NB4 (cell line): Measurements from ENCODE around the gene NGEF.
"Not testable (repeated sequence)": the region's sequence is repeated elsewhere in the genome, so short reads cannot be mapped to it uniquely, and the experiment has no call there.

Source experiments
- DNase-seq: peaks from one replicate; pipeline ENCODE4 v3.0.0; 2010; ENCODE audit warnings: low read depth
- H3K4me3 ChIP-seq: one replicate; pipeline ENCODE4 v1.5.1; 2011; ENCODE audit warnings: mild to moderate bottlenecking, low read depth, low read length, moderate library complexity
- MYC ChIP-seq: IDR thresholded peaks from 2 replicates; pipeline ENCODE4 v1.6.1; 2011; ENCODE audit warnings: low read depth, low read length
- POLR2A ChIP-seq: IDR thresholded peaks from 2 replicates; pipeline ENCODE4 v1.6.1; 2011; ENCODE audit warnings: mild to moderate bottlenecking; ENCODE audit not compliant: insufficient read length; ENCODE audit errors: extremely low read depth
- TF ChIP-seq, protein P1 (sequence below): IDR thresholded peaks from 2 replicates; pipeline ENCODE4 v1.6.1; 2011; ENCODE audit warnings: low read depth, low read length
- TF ChIP-seq, protein P2 (sequence below): IDR thresholded peaks from one replicate; pipeline ENCODE4 v1.5.1; 2012; ENCODE audit warnings: low read depth, low read length

Gene NGEF

DNA sequence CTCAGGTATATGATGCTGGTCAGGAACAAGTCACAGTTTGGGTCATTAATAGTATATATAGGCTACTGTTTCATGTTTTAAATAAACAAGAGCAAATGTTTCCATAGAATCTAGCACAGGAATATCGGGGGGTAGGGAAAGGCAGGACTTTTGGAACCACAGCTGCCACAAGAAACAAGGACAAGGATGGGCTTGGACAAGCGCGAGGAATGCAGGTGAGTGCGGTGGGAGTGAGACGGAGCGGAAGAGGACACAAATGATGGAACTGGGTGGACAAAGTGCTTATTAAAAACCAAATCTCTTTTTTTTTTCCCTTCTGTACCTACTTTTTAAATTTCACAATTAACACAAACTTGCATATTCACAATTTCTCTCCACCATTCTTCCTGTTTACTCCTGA, 93.9 kb downstream of the NGEF start:
- TF ChIP-seq POLR2A (no peak), MYC (no peak)
- TF ChIP-seq, protein P1, sequence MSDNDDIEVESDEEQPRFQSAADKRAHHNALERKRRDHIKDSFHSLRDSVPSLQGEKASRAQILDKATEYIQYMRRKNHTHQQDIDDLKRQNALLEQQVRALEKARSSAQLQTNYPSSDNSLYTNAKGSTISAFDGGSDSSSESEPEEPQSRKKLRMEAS: no peak
- H3K4me3 ChIP-seq: no peak overlapping the region
- DNase-seq: no peak

DNA sequence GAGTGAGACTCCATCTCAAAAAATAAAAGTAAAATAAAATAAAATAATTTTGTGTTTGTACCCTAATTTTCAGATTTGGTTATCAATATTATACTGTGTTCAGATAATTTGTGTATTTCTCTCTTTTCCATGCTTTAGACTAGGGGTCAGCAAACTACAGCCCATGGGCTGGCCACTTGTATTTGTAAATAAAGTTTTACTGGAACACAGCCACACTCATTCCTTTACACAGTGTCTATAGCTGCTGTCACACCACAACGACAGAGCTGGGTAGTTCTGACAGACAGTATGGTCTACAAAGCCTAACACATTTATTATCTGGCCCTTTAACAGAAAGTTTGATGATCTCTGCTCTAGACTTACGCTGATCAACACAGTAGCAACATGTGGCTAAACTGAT, 99.2 kb downstream of the NGEF start:
- DNase-seq: no peak
- TF ChIP-seq, protein P1: no peak
- TF ChIP-seq POLR2A (no peak), MYC (no peak)
- TF ChIP-seq, protein P2, sequence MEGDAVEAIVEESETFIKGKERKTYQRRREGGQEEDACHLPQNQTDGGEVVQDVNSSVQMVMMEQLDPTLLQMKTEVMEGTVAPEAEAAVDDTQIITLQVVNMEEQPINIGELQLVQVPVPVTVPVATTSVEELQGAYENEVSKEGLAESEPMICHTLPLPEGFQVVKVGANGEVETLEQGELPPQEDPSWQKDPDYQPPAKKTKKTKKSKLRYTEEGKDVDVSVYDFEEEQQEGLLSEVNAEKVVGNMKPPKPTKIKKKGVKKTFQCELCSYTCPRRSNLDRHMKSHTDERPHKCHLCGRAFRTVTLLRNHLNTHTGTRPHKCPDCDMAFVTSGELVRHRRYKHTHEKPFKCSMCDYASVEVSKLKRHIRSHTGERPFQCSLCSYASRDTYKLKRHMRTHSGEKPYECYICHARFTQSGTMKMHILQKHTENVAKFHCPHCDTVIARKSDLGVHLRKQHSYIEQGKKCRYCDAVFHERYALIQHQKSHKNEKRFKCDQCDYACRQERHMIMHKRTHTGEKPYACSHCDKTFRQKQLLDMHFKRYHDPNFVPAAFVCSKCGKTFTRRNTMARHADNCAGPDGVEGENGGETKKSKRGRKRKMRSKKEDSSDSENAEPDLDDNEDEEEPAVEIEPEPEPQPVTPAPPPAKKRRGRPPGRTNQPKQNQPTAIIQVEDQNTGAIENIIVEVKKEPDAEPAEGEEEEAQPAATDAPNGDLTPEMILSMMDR: no peak
- no peak overlapping the region for H3K4me3 ChIP-seq

DNA sequence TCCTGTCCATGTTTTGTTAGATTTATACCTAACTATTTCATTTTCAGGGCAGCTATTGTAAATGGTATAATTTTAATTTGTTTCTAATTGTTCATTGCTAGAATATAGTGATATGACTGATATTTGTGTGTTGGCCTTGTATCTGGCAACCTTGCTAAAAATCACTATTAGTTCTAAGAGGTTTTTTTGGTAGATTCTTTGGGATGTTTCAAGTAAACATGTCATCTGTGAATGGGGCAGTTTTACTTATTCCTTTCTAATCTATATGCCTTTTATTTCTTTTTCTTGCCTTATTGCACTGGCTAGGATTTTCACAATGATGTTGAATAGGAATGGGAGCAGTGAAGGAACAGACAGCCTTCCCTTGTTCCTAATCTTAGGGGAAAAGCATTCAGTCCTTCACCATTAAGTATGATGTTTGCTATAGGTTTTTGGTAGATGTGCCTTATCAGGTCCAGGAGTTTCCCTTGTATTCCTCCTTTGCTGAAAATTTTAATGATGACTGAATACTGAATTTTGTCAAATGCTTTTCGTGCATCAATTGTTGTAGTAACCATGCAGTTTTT, 101.3 kb downstream of the NGEF start:
- TF ChIP-seq, protein P1: no peak
- TF ChIP-seq POLR2A: no peak
- TF ChIP-seq MYC: no peak
- TF ChIP-seq, protein P2: no peak
- DNase-seq: no peak
- H3K4me3 ChIP-seq: no peak overlapping the region

DNA sequence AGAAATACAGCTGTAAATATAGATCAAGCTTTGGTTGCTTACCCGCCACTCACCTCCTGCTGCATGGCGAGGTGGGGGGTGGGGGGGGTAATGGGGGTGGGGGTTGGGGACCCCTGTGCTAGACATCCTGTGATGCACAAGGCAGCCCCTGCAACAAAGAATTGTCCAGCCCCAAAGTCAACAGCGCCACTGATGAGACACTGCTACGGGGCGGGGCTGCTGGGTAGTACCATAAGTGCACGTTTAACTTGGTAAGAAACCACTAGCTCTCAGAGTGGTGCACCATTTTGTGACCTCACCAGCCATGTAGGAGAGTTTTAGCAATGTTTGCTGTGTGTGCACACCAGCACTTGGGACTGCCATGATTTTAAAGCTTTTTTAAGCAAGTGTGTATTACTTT, 102.7 kb downstream of the NGEF start:
- H3K4me3 ChIP-seq: no peak overlapping the region
- DNase-seq: no peak
- TF ChIP-seq MYC (no peak), POLR2A (no peak)
- TF ChIP-seq, protein P2: no peak
- TF ChIP-seq, protein P1: no peak

DNA sequence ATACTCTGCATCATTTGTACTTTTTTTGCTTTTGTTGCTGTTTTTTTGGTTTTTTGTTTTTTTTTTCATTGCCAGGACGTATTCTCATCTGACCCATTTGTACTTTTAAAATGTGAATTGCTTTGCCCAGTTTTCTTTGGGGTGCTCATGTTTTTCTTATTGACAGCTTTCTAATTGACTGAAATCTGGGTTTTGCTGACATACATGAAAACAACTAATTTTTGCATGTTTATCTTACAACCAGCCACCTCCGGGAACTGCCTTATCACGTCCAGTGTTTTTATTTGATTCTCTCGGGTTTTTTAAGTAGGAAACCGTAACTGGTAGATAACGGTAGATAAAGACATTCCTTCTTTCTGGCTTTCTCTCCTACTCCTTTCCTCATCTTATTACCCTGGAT, 104.4 kb downstream of the NGEF start:
- TF ChIP-seq MYC (no peak), POLR2A (no peak)
- TF ChIP-seq, protein P1: no peak
- TF ChIP-seq, protein P2: no peak
- no peak for DNase-seq
- H3K4me3 ChIP-seq: no peak overlapping the region

DNA sequence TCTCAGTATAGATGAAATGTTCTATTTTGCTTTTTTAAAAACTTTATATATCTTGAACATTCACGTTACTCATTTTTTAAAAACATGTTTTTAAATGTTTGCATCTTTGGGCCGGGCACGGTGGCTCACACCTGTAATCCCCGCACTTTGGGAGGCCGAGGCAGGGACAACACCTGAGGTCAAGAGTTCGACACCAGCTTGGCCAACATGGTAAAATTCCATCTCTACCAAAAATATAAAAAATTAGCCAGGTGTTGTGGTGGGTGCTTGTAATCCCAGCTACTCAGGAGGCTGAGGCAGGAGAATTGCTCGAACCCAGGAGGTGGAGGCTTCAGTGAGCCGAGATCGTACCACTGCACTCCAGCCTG, 105.4 kb downstream of the NGEF start:
- DNase-seq: not testable (repeated sequence)

DNA sequence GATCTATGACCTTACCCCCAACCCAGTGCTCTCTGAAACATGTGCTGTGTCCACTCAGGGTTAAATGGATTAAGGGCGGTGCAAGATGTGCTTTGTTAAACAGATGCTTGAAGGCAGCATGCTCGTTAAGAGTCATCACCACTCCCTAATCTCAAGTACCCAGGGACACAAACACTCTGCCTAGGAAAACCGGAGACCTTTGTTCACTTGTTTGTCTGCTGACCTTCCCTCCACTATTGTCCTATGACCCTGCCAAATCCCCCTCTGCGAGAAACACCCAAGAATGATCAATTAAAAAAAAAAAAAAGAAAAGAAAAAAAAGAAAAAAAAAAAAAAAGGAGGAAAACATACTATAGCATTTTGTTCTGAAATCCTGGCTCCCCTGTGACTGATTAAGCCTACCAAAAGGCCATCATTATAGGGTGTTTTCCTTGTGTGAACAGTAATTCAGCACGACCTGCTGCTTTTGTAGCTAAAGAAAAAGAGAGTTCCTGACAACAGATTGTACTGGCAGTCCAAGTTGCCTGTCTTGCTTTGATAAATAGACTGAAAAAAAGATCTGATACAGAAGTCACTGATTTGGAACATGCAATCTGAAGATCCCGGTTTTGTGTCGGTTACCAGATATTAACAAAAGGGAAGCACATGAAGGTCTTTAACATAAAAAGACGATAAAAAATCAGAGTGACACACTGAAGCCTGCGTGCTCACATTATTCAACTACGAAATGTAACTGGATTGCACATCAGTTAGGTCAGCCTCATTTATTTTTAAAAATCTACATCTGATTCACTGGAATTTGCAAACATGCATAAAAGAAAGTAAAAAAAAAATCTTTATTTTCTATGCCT, 106.0 kb downstream of the NGEF start:
- not testable (repeated sequence) for DNase-seq, H3K4me3 ChIP-seq

More for the DNA sequence above, 105.4 kb downstream of the NGEF start:
- H3K4me3 ChIP-seq: not testable (repeated sequence)
